BLaER1 treated with 17β-estradiol and CSF1 and Interleukin-3, amounts not matched to agents 10 nM and 100 nM (cell line): Measurements from ENCODE around the gene SSBP2.

Experiments
- H3K27ac ChIP-seq, 11 experiments: shearing (Covaris generic); formaldehyde crosslinking; 2 replicates each; pipeline ENCODE4 v1.8.1; 2022
- H3K27me3 ChIP-seq, 11 experiments: shearing (Covaris generic); formaldehyde crosslinking; 2 replicates each; pipeline ENCODE4 v1.8.1; 2022
- H3K36me3 ChIP-seq, 11 experiments: shearing (Covaris generic); formaldehyde crosslinking; 2 replicates each; pipeline ENCODE4 v1.8.1; 2022
- H3K4me1 ChIP-seq, 10 experiments: shearing (Covaris generic); formaldehyde crosslinking; 2 replicates each; pipeline ENCODE4 v1.8.1; 2022
- H3K4me2 ChIP-seq, 11 experiments: shearing (Covaris generic); formaldehyde crosslinking; 2 replicates each; pipeline ENCODE4 v1.8.1; 2022
- H3K4me3 ChIP-seq, 10 experiments: shearing (Covaris generic); formaldehyde crosslinking; 2 replicates each; pipeline ENCODE4 v1.8.1; 2022
- H3K9ac ChIP-seq, 11 experiments: shearing (Covaris generic); formaldehyde crosslinking; 2 replicates each; pipeline ENCODE4 v1.8.1; 2022
- H3K9me3 ChIP-seq, 11 experiments: shearing (Covaris generic); formaldehyde crosslinking; replicated peaks in 1 of 11; 2 replicates each; pipeline ENCODE4 v1.8.1; 2022
- H4K20me1 ChIP-seq, 11 experiments: shearing (Covaris generic); formaldehyde crosslinking; 2 replicates each; pipeline ENCODE4 v1.8.1; 2022
- Cebpa-rat ChIP-seq, 11 experiments: shearing (Covaris generic); IDR thresholded peaks; 2 replicates each; pipeline ENCODE4 v1.8.1; 2022

The SSBP2 gene

GRCh38 chr5:81773574-81773973 lies 22.7 kb upstream of the SSBP2 start:
- H3K27ac ChIP-seq, result no peak overlapping the region
- H3K36me3 ChIP-seq, result no peaks in the 10 kb centered on the region
- no peak overlapping the region for H3K9ac ChIP-seq
- H4K20me1 ChIP-seq, result no peaks in the 10 kb centered on the region
- H3K9me3 ChIP-seq, result peaks cover 0 to 4% (median 0%) of the 10 kb centered on the region in 11 experiments; a peak in 2 of 22 replicates
- H3K4me1 ChIP-seq, result peaks cover 4 to 37% (median 6%) of the 10 kb centered on the region in 10 experiments; a peak in 18 of 20 replicates
- H3K27me3 ChIP-seq, result no peaks in the 10 kb centered on the region
- 0 out of 22 replicates have a peak overlapping the region, but pooled peaks of 1 of the 11 experiments have one; percentile 22 for H3K4me2 ChIP-seq
- H3K4me3 ChIP-seq, result no peak overlapping the region
- no peak for TF ChIP-seq Cebpa-rat (IDR thresholded peaks at IDR 0.05)

GRCh38 chr5:81773161-81773560 lies 22.3 kb upstream of the SSBP2 start:
- Histone ChIP-seq H3K27ac (no peak overlapping the region), H3K36me3 (no peaks in the 10 kb centered on the region), H3K9ac (no peak overlapping the region), H4K20me1 (no peaks in the 10 kb centered on the region), H3K9me3 (peaks cover 0 to 4% (median 0%) of the 10 kb centered on the region in 11 experiments; a peak in 2 of 22 replicates), H3K4me3 (no peak overlapping the region), H3K4me1 (peaks cover 0 to 34% (median 2%) of the 10 kb centered on the region in 10 experiments; a peak in 12 of 20 replicates), H3K27me3 (no peaks in the 10 kb centered on the region), H3K4me2 (peak overlapping the region in 4 of 11 experiments; percentile 6 to 24 (median 22); a peak in 4 of 22 replicates)
- no peak for TF ChIP-seq Cebpa-rat (IDR thresholded peaks at IDR 0.05)

- no peaks in the 10 kb centered on the region for H3K36me3 ChIP-seq
- no peak overlapping the region for H3K4me3 ChIP-seq
- no peak overlapping the region for H3K9ac ChIP-seq
- H4K20me1 ChIP-seq, result no peaks in the 10 kb centered on the region
- H3K4me1 ChIP-seq, result peaks cover 0 to 31% (median 0%) of the 10 kb centered on the region in 10 experiments; a peak in 7 of 20 replicates
- peaks cover 0 to 4% (median 0%) of the 10 kb centered on the region in 11 experiments; a peak in 2 of 22 replicates for H3K9me3 ChIP-seq
- H3K4me2 ChIP-seq, result peak overlapping the region in 4 of 11 experiments; percentile 6 to 24 (median 22); a peak in 6 of 22 replicates
- no peaks in the 10 kb centered on the region for H3K27me3 ChIP-seq
- TF ChIP-seq Cebpa-rat (IDR thresholded peaks at IDR 0.05), result no peak
- H3K27ac ChIP-seq, result no peak overlapping the region
Observed at GRCh38 chr5:81772488-81772887, 21.6 kb upstream of the SSBP2 start.

GRCh38 chr5:81768935-81769452 lies 18.1 kb upstream of the SSBP2 start:
- no peak for TF ChIP-seq Cebpa-rat (IDR thresholded peaks at IDR 0.05)
- Histone ChIP-seq H3K36me3 (no peaks in the 10 kb centered on the region), H3K4me3 (no peak overlapping the region), H3K4me1 (peaks cover 0 to 32% (median 0%) of the 10 kb centered on the region in 10 experiments; a peak in 7 of 20 replicates), H3K27ac (peak overlapping the region in 1 of 11 experiments; percentile 51; a peak in 3 of 22 replicates), H3K9me3 (peaks cover 0 to 4% (median 0%) of the 10 kb centered on the region in 11 experiments; a peak in 2 of 22 replicates), H3K27me3 (no peaks in the 10 kb centered on the region), H3K9ac (no peak overlapping the region), H4K20me1 (no peaks in the 10 kb centered on the region), H3K4me2 (peak overlapping the region in 2 of 11 experiments; percentile 10 to 22; a peak in 3 of 22 replicates)

- Histone ChIP-seq H3K27me3 (no peaks in the 10 kb centered on the region), H4K20me1 (no peaks in the 10 kb centered on the region), H3K4me3 (no peak overlapping the region), H3K4me2 (no peak overlapping the region), H3K36me3 (no peaks in the 10 kb centered on the region), H3K9ac (no peak overlapping the region), H3K4me1 (peaks cover 0 to 40% (median 0%) of the 10 kb centered on the region in 10 experiments; a peak in 7 of 20 replicates), H3K27ac (no peak overlapping the region), H3K9me3 (peaks cover 0 to 4% (median 0%) of the 10 kb centered on the region in 11 experiments; a peak in 2 of 22 replicates)
- TF ChIP-seq Cebpa-rat (IDR thresholded peaks at IDR 0.05), result no peak
Observed at GRCh38 chr5:81767938-81768337, 17.0 kb upstream of the SSBP2 start.

GRCh38 chr5:81767097-81767496 lies 16.2 kb upstream of the SSBP2 start:
- no peak for TF ChIP-seq Cebpa-rat (IDR thresholded peaks at IDR 0.05)

GRCh38 chr5:81766611-81767010 lies 15.7 kb upstream of the SSBP2 start:
- H3K27me3 ChIP-seq, result no peaks in the 10 kb centered on the region
- no peak overlapping the region for H3K4me3 ChIP-seq
- H4K20me1 ChIP-seq, result no peaks in the 10 kb centered on the region
- H3K4me1 ChIP-seq, result peaks cover 0 to 42% (median 0%) of the 10 kb centered on the region in 10 experiments; a peak in 8 of 20 replicates
- no peak for TF ChIP-seq Cebpa-rat (IDR thresholded peaks at IDR 0.05)
- H3K9ac ChIP-seq, result no peak overlapping the region
- H3K27ac ChIP-seq, result no peak overlapping the region
- peaks cover 0 to 4% (median 0%) of the 10 kb centered on the region in 11 experiments; a peak in 1 of 22 replicates for H3K9me3 ChIP-seq
- H3K4me2 ChIP-seq, result no peak overlapping the region
- H3K36me3 ChIP-seq, result no peaks in the 10 kb centered on the region

More at GRCh38 chr5:81767097-81767496, 16.2 kb upstream of the SSBP2 start:
- no peak overlapping the region for H3K4me3 ChIP-seq
- peaks cover 0 to 40% (median 0%) of the 10 kb centered on the region in 10 experiments; a peak in 7 of 20 replicates for H3K4me1 ChIP-seq
- no peak overlapping the region for H3K27ac ChIP-seq
- H4K20me1 ChIP-seq, result no peaks in the 10 kb centered on the region
- no peaks in the 10 kb centered on the region for H3K27me3 ChIP-seq
- H3K4me2 ChIP-seq, result no peak overlapping the region
- H3K36me3 ChIP-seq, result no peaks in the 10 kb centered on the region
- no peak overlapping the region for H3K9ac ChIP-seq
- peaks cover 0 to 4% (median 0%) of the 10 kb centered on the region in 11 experiments; a peak in 1 of 22 replicates for H3K9me3 ChIP-seq

- H3K27me3 ChIP-seq, result no peaks in the 10 kb centered on the region
- H3K9ac ChIP-seq, result no peak overlapping the region
- no peak for TF ChIP-seq Cebpa-rat (IDR thresholded peaks at IDR 0.05)
- H4K20me1 ChIP-seq, result no peaks in the 10 kb centered on the region
- no peak overlapping the region for H3K4me3 ChIP-seq
- H3K4me2 ChIP-seq, result peak overlapping the region in 3 of 11 experiments; percentile 51 to 81 (median 71); a peak in 6 of 22 replicates
- 0 out of 22 replicates have a peak, but pooled peaks cover 0 to 5% (median 0%) of the 10 kb centered on the region in 11 experiments for H3K9me3 ChIP-seq
- H3K4me1 ChIP-seq, result peaks cover 16 to 64% (median 27%) of the 10 kb centered on the region in 10 experiments
- H3K36me3 ChIP-seq, result no peaks in the 10 kb centered on the region
- H3K27ac ChIP-seq, result peak overlapping the region in 2 of 11 experiments; percentile 32 to 88; a peak in 2 of 22 replicates
Observed at GRCh38 chr5:81763294-81763928, 12.5 kb upstream of the SSBP2 start.

GRCh38 chr5:81762853-81763252 lies 12.0 kb upstream of the SSBP2 start:
- Histone ChIP-seq H3K36me3 (no peaks in the 10 kb centered on the region), H3K4me3 (no peak overlapping the region), H3K27ac (peak overlapping the region in 2 of 11 experiments; percentile 32 to 88; a peak in 2 of 22 replicates), H3K4me1 (peaks cover 16 to 69% (median 27%) of the 10 kb centered on the region in 10 experiments), H3K27me3 (no peaks in the 10 kb centered on the region), H4K20me1 (no peaks in the 10 kb centered on the region), H3K4me2 (peak overlapping the region in 3 of 11 experiments; percentile 51 to 81 (median 71); a peak in 6 of 22 replicates), H3K9me3 (0 out of 22 replicates have a peak, but pooled peaks cover 0 to 6% (median 0%) of the 10 kb centered on the region in 11 experiments), H3K9ac (no peak overlapping the region)
- no peak for TF ChIP-seq Cebpa-rat (IDR thresholded peaks at IDR 0.05)
